HG03457 (cell line): ENCODE data around the gene VPS37C.

Experiments used
- ATAC-seq: cut with Tn5 transposase; IDR thresholded peaks from one replicate; pipeline ENCODE4 v1.9.1; 2021; ENCODE audit warnings: moderate number of reproducible peaks; ENCODE audit not compliant: unreplicated experiment

Gene VPS37C

GRCh38 chr11:61119055-61119454 is 42.2 kb downstream of the VPS37C start:
- ATAC-seq = no peak

- no peak for ATAC-seq
These were observed 42.8 kb downstream of the VPS37C start for GRCh38 chr11:61118406-61118805.

- ATAC-seq = no peak
These were observed 43.2 kb downstream of the VPS37C start for GRCh38 chr11:61118004-61118403.

- no peak for ATAC-seq
These were observed 44.1 kb downstream of the VPS37C start for GRCh38 chr11:61117168-61117520.

GRCh38 chr11:61116426-61117167 is 44.6 kb downstream of the VPS37C start:
- ATAC-seq = no peak

- ATAC-seq = no peak
These were observed 45.6 kb downstream of the VPS37C start for GRCh38 chr11:61115498-61116224.

- no peak for ATAC-seq
These were observed 46.3 kb downstream of the VPS37C start for GRCh38 chr11:61114913-61115312.

- ATAC-seq = no peak
These were observed 48.0 kb downstream of the VPS37C start for GRCh38 chr11:61113201-61113600.

GRCh38 chr11:61112575-61112974 is 48.7 kb downstream of the VPS37C start:
- ATAC-seq = no peak

- no peak for ATAC-seq
These were observed 49.3 kb downstream of the VPS37C start for GRCh38 chr11:61111786-61112517.

- no peak for ATAC-seq
These were observed 50.2 kb downstream of the VPS37C start for GRCh38 chr11:61111050-61111435.

GRCh38 chr11:61110255-61111049 is 50.8 kb downstream of the VPS37C start:
- no peak for ATAC-seq

GRCh38 chr11:61109671-61110070 is 51.6 kb downstream of the VPS37C start:
- no peak for ATAC-seq

GRCh38 chr11:61108847-61109585 is 52.2 kb downstream of the VPS37C start:
- no peak for ATAC-seq

- no peak for ATAC-seq
These were observed 53.3 kb downstream of the VPS37C start for GRCh38 chr11:61107888-61108287.

GRCh38 chr11:61106894-61107470 is 54.2 kb downstream of the VPS37C start:
- ATAC-seq = no peak

GRCh38 chr11:61106296-61106695 is 54.9 kb downstream of the VPS37C start:
- ATAC-seq = no peak

- ATAC-seq = no peak
These were observed 56.3 kb downstream of the VPS37C start for GRCh38 chr11:61104963-61105362.

- ATAC-seq = no peak
These were observed 57.3 kb downstream of the VPS37C start for GRCh38 chr11:61103851-61104423.
